HepG2 (cell line): ENCODE results near the gene ERMAP. TPM values are rescaled to one million over a fixed set of nuclear protein-coding genes. Genes with fewer than 3 reads are reported as not detected.

ENCODE experiments used
- ATF3 ChIP-seq: sonication (generic); formaldehyde crosslinking; IDR thresholded peaks from 2 replicates; pipeline ENCODE4 v1.4.0; 2020; ENCODE audit warnings: missing genetic modification reagents
- DDIT3 ChIP-seq: sonication (generic); formaldehyde crosslinking; IDR thresholded peaks from 2 replicates; pipeline ENCODE4 v1.4.0; 2020; ENCODE audit warnings: mild to moderate bottlenecking, missing genetic modification reagents
- EEA1 ChIP-seq: sonication (generic); formaldehyde crosslinking; IDR thresholded peaks from 2 replicates; pipeline ENCODE4 v1.5.1; 2020; ENCODE audit warnings: mild to moderate bottlenecking, missing genetic modification reagents, borderline replicate concordance
- EHMT2 ChIP-seq: fragments of 200-600 bp; sonication (generic); IDR thresholded peaks from 2 replicates; pipeline ENCODE4 v1.7.0; 2017; ENCODE audit warnings: antibody characterized with exemption, low read depth, low read length, borderline replicate concordance
- HDAC1 ChIP-seq: sonication (generic); formaldehyde crosslinking; IDR thresholded peaks from 2 replicates; pipeline ENCODE4 v1.5.1; 2020; ENCODE audit warnings: mild to moderate bottlenecking, missing genetic modification reagents
- KDM4B ChIP-seq: sonication (generic); formaldehyde crosslinking; IDR thresholded peaks from 2 replicates; pipeline ENCODE4 v1.4.0; 2020; ENCODE audit warnings: missing genetic modification reagents
- NFKB2 ChIP-seq: sonication (generic); formaldehyde crosslinking; IDR thresholded peaks from 2 replicates; pipeline ENCODE4 v1.4.0; 2020; ENCODE audit warnings: missing genetic modification reagents, borderline replicate concordance
- NONO ChIP-seq, 2 experiments: fragments of 450-650 bp in 1 of 2; sonication (generic) in 1 of 2; formaldehyde crosslinking in 1 of 2; IDR thresholded peaks in 1 of 2; conservative IDR thresholded peaks in 1 of 2; 2 replicates each; pipeline versions ENCODE4 v1.6.1 to v1.8.0; 2017 to 2022; ENCODE audit warnings: mild to moderate bottlenecking in 1 of 2, missing genetic modification reagents in 1 of 2, moderate library complexity in 1 of 2
- REXO4 ChIP-seq: sonication (generic); formaldehyde crosslinking; IDR thresholded peaks from 2 replicates; pipeline ENCODE4 v1.8.0; 2022; ENCODE audit warnings: missing genetic modification reagents, mild to moderate bottlenecking, borderline replicate concordance
- STAG1 ChIP-seq: sonication (generic); formaldehyde crosslinking; IDR thresholded peaks from 2 replicates; pipeline ENCODE4 v1.4.0; 2020; ENCODE audit warnings: missing genetic modification reagents
- TEAD2 ChIP-seq: sonication (generic); formaldehyde crosslinking; IDR thresholded peaks from 2 replicates; pipeline ENCODE4 v1.9.0; 2021; ENCODE audit warnings: missing genetic modification reagents
- ZFP90 ChIP-seq: sonication (generic); formaldehyde crosslinking; IDR thresholded peaks from 2 replicates; pipeline ENCODE4 v1.8.0; 2022; ENCODE audit warnings: missing genetic modification reagents, mild to moderate bottlenecking, inconsistent platforms, borderline replicate concordance
- ZKSCAN8 ChIP-seq: IDR thresholded peaks from 2 replicates; pipeline ENCODE4 v1.6.1; 2016; ENCODE audit warnings: borderline replicate concordance, missing genetic modification reagents, missing compliant biosample characterization
- ZMYM2 ChIP-seq: sonication (generic); formaldehyde crosslinking; IDR thresholded peaks from 2 replicates; pipeline ENCODE4 v1.8.0; 2022; ENCODE audit warnings: mild to moderate bottlenecking, missing genetic modification reagents
- ZNF251 ChIP-seq: sonication (generic); formaldehyde crosslinking; IDR thresholded peaks from 2 replicates; pipeline ENCODE4 v1.9.0; 2021; ENCODE audit warnings: mild to moderate bottlenecking, missing genetic modification reagents
- ZNF280D ChIP-seq: sonication (generic); formaldehyde crosslinking; IDR thresholded peaks from 2 replicates; pipeline ENCODE4 v1.5.1; 2020; ENCODE audit warnings: mild to moderate bottlenecking, missing genetic modification reagents
- ZNF577 ChIP-seq: sonication (generic); formaldehyde crosslinking; IDR thresholded peaks from 2 replicates; pipeline ENCODE4 v1.4.0; 2020; ENCODE audit warnings: mild to moderate bottlenecking, low read depth, missing genetic modification reagents, borderline replicate concordance
- ZNF660 ChIP-seq: sonication (generic); formaldehyde crosslinking; IDR thresholded peaks from 2 replicates; pipeline ENCODE4 v1.5.1; 2020; ENCODE audit warnings: mild to moderate bottlenecking, low read depth, missing genetic modification reagents, borderline replicate concordance
- ZNF720 ChIP-seq: sonication (generic); formaldehyde crosslinking; IDR thresholded peaks from 2 replicates; pipeline ENCODE4 v1.4.0; 2020; ENCODE audit warnings: missing genetic modification reagents
- ZNF782 ChIP-seq: sonication (generic); formaldehyde crosslinking; IDR thresholded peaks from 2 replicates; pipeline ENCODE4 v1.4.0; 2020; ENCODE audit warnings: missing genetic modification reagents, mild to moderate bottlenecking, borderline replicate concordance
- ZSCAN29 ChIP-seq: sonication (generic); formaldehyde crosslinking; conservative IDR thresholded peaks from 2 replicates; pipeline ENCODE4 v1.4.0; 2020; ENCODE audit warnings: mild to moderate bottlenecking, missing genetic modification reagents
- ZSCAN5A ChIP-seq: sonication (generic); formaldehyde crosslinking; IDR thresholded peaks from 2 replicates; pipeline ENCODE4 v1.8.0; 2022; ENCODE audit warnings: mild to moderate bottlenecking, missing genetic modification reagents, borderline replicate concordance
- polyA plus RNA-seq, 8 experiments: library from polyadenylated mRNA; depleted of rRNA in 3 of 8; stranded (reverse) in 7 of 8; unstranded in 1 of 8; fragments of >200 nt; fragmentation: Illumina TruSeq in 4 of 8; extraction: Trizol in 4 of 8; gene quantifications; 2 replicates each; pipeline versions ENCODE4 v1.2.1 to v1.2.3, GENCODE V29; 2011 to 2016; ENCODE audit warnings: low read depth in 4 of 8, missing spikeins in 1 of 8, mixed read lengths in 1 of 8; ENCODE audit not compliant: insufficient read depth in 1 of 8
- total RNA-seq, 5 experiments: library from RNA; depleted of rRNA; stranded (reverse); fragments of >200 nt; fragmentation: Illumina TruSeq; extraction: Trizol; gene quantifications; 2 replicates each; pipeline ENCODE4 v1.2.3, GENCODE V29; 2016; ENCODE audit warnings: low read depth in 1 of 5

The ERMAP gene
- total and polyA plus RNA-seq, 2 of the 13 experiments (the other 11 are each of a cell fraction or from before 2014, with no cell fraction given) = 2.2 to 4.4 TPM

GRCh38 chr1:42816585-42817439, at the start of gene ERMAP, which contains the start of gene SVBP (continued):
- TF ChIP-seq NONO (IDR thresholded peaks at IDR 0.05) = no peak
- TF ChIP-seq NONO (CRISPR knock-in tag; conservative IDR thresholded peaks at IDR 0.05) = peak; percentile 69
- peak; percentile 29; the same call in 1 of the 2 replicates for TF ChIP-seq HDAC1 (CRISPR knock-in tag)
- TF ChIP-seq ZKSCAN8 (CRISPR knock-in tag) = no peak
- TF ChIP-seq ZFP90 (CRISPR knock-in tag) = peak; percentile 55; the same call in 1 of the 2 replicates
- TF ChIP-seq ZNF782 (CRISPR knock-in tag) = no peak
- no peak for TF ChIP-seq ZNF280D (CRISPR knock-in tag)
- TF ChIP-seq TEAD2 (CRISPR knock-in tag) = no peak
- TF ChIP-seq NFKB2 = peak; percentile 52; the same call in 1 of the 2 replicates
- TF ChIP-seq ZSCAN5A (CRISPR knock-in tag) = no peak
- TF ChIP-seq STAG1 = 0 out of 2 replicates have a peak, but pooled peaks have one; percentile 19
- TF ChIP-seq ZSCAN29 = no peak
- TF ChIP-seq KDM4B (CRISPR knock-in tag) = no peak
- TF ChIP-seq EEA1 (CRISPR knock-in tag) = no peak
- no peak for TF ChIP-seq ZNF720 (CRISPR knock-in tag)
- no peak for TF ChIP-seq ZNF660 (CRISPR knock-in tag)
- no peak for TF ChIP-seq ZMYM2 (CRISPR knock-in tag)
- TF ChIP-seq ATF3 = no peak
- no peak for TF ChIP-seq ZNF251 (CRISPR knock-in tag)
- TF ChIP-seq ZNF577 (CRISPR knock-in tag) = no peak
- no peak for TF ChIP-seq REXO4 (CRISPR knock-in tag)
- TF ChIP-seq EHMT2 = no peak
- no peak for TF ChIP-seq DDIT3 (CRISPR knock-in tag)
